Stimulated activated CD8-positive, alpha-beta memory T cell treated with anti-CD3 and anti-CD28 coated beads, Interleukin-7, amount 100 ng/mL, for 1 hour (primary cell): ENCODE measurements around the gene COPB2.
"Not testable (repeated sequence)": the region's sequence is repeated elsewhere in the genome, so short reads cannot be mapped to it uniquely, and the experiment has no call there.

ENCODE experiments used
- DNase-seq, 2 donors: peaks; one replicate each; pipeline ENCODE4 v3.0.0-alpha.2; 2020; ENCODE audit warnings: low read depth in 2 of 2

COPB2 gene

GRCh38 chr3:139378587-139379241 is 10.7 kb downstream of the COPB2 start:
- no peak for DNase-seq

GRCh38 chr3:139377378-139377777 is 12.1 kb downstream of the COPB2 start:
- DNase-seq: no peak

- no peak for DNase-seq
These were observed 15.3 kb downstream of the COPB2 start for GRCh38 chr3:139374099-139374498.

- DNase-seq: no peak
These were observed 24.9 kb downstream of the COPB2 start for GRCh38 chr3:139364549-139364948.

- no peak for DNase-seq
These were observed 28.2 kb downstream of the COPB2 start for GRCh38 chr3:139361276-139361675.

- no peak for DNase-seq
These were observed 30.4 kb downstream of the COPB2 start for GRCh38 chr3:139358841-139359562.

GRCh38 chr3:139357899-139358298 is 31.5 kb downstream of the COPB2 start:
- no peak for DNase-seq

- no peak for DNase-seq
These were observed 33.6 kb downstream of the COPB2 start for GRCh38 chr3:139355891-139356290.

- DNase-seq: no peak
These were observed 34.0 kb downstream of the COPB2 start for GRCh38 chr3:139355476-139355875.

- no peak for DNase-seq
These were observed 34.8 kb downstream of the COPB2 start for GRCh38 chr3:139354661-139355060.

GRCh38 chr3:139353920-139354556 is 35.4 kb downstream of the COPB2 start:
- no peak for DNase-seq

- no peak for DNase-seq
These were observed 42.7 kb downstream of the COPB2 start for GRCh38 chr3:139346771-139347170.

GRCh38 chr3:139343895-139344856 is 45.3 kb downstream of the COPB2 start, which contains the start of gene MRPS22:
Gene MRPS22 (plus strand): TSS chr3:139344020. CDS start chr3:139344027, 7 bp downstream.
- DNase-seq: peak; percentile 64 to 67

- no peak for DNase-seq
These were observed 47.4 kb downstream of the COPB2 start for GRCh38 chr3:139342054-139342453.

- DNase-seq: no peak
These were observed 48.7 kb downstream of the COPB2 start for GRCh38 chr3:139340784-139341183.

GRCh38 chr3:139339219-139339906 is 50.1 kb downstream of the COPB2 start:
- DNase-seq: no peak

- no peak for DNase-seq
These were observed 51.0 kb downstream of the COPB2 start for GRCh38 chr3:139338405-139338804.

GRCh38 chr3:139334675-139335074 is 54.8 kb downstream of the COPB2 start:
- not testable (repeated sequence) for DNase-seq

- DNase-seq: no peak
These were observed 57.4 kb downstream of the COPB2 start for GRCh38 chr3:139332092-139332491.

- peak; percentile 58 to 79 for DNase-seq
These were observed 60.0 kb downstream of the COPB2 start for GRCh38 chr3:139329364-139329850.

GRCh38 chr3:139328356-139328755 is 61.1 kb downstream of the COPB2 start:
- DNase-seq: no peak
